Mesenteric fat pad (tissue), 1 donor: ENCODE results near the gene NUP62. TPM values are rescaled to one million over a fixed set of nuclear protein-coding genes. Genes with fewer than 3 reads are reported as not detected.
A peak's percentile ranks its signal among the peaks of the same experiment; 100 is the strongest.
"Not testable (repeated sequence)": the region's sequence is repeated elsewhere in the genome, so short reads cannot be mapped to it uniquely, and the experiment has no call there.

Experiments
- DNase-seq: peaks from one replicate; pipeline ENCODE4 v3.0.0-alpha.2; 2020; ENCODE audit warnings: low spot score
- long read RNA-seq: library from polyadenylated mRNA; unstranded; transcript quantifications from one replicate; pipeline ENCODE4 v2.0.0, GENCODE V29; 2020
- total RNA-seq: library from RNA; stranded (reverse); fragmentation: NEBNext Ultra II Directional; extraction: Animal tissue kit (Norgen Biotek cat#: 25700); gene quantifications from one replicate; pipeline ENCODE4 v1.2.1, GENCODE V29; 2021
- donor health status: DM: yes; HTN: yes; CAD: no.

Gene NUP62, protein sequence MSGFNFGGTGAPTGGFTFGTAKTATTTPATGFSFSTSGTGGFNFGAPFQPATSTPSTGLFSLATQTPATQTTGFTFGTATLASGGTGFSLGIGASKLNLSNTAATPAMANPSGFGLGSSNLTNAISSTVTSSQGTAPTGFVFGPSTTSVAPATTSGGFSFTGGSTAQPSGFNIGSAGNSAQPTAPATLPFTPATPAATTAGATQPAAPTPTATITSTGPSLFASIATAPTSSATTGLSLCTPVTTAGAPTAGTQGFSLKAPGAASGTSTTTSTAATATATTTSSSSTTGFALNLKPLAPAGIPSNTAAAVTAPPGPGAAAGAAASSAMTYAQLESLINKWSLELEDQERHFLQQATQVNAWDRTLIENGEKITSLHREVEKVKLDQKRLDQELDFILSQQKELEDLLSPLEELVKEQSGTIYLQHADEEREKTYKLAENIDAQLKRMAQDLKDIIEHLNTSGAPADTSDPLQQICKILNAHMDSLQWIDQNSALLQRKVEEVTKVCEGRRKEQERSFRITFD
- 34.5 TPM for total RNA-seq
- long read RNA-seq, transcript NUP62-202 (2 exons, 3,479 nt): major isoform, 51 of 155 reads
- long read RNA-seq, transcript NUP62-211 (3 exons, 2,053 nt): minor isoform, 15 of 155 reads
- long read RNA-seq, transcript NUP62-201 (3 exons, 2,870 nt): minor isoform, 36 of 155 reads
- long read RNA-seq, partial matches to known transcripts: 0 of 155 reads
- long read RNA-seq, other reads (novel, unspliced or antisense): 47 of 155 reads

DNA sequence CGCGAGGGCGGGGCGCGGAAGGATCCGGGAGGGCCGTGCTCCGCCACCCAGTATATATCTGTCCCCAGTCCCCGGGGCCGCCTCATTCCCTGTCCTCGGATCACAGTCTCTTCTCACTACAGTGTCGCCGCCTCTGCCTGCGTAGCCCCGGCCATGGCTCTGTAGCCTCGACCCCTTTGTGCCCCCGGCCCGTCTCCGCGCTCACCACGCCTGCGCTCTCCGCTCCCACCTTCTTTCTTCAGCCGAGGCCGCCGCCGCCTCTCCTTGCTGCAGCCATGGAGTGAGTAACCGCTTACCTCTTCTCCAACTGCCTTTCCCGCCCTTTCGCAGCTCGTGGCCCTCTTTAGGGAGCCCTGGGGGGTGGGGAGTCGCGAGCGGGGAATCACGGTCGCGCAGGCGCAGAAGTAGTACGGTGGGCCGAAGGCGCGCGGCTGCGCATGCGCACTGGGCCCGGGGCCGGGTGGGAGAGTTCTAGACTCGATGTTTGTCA, at the start of gene NUP62, which contains the start of gene ATF5:
Gene NUP62 (minus strand): TSS at position 384 of the 490 bp plus-strand sequence. CDS start 19,697 bp downstream, outside the sequence.
Gene ATF5 (plus strand): TSS at position 85 of the 490 bp plus-strand sequence. CDS start 1,646 bp downstream, outside the sequence.
- peak; percentile 98 for DNase-seq

DNA sequence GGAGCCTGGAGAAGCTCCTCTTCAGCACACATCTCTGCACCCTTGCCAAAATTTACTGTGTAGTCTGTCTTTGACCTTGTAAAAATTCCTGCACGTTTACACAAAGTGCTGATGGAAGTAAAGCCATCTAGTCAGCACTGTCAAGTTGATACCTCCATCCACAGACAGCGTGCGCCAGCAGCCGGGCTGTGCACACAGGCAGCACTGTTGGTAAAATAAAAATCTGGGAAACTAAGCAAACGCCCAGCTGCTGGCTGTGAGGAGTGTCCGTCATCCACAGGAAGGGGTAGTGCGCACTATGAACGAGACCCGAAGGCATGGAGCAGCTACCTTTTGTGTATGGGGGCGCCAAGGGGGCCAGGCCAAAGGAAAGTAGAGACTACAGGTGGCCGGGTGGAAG, 49.0 kb upstream of the NUP62 start:
- no peak for DNase-seq

DNA sequence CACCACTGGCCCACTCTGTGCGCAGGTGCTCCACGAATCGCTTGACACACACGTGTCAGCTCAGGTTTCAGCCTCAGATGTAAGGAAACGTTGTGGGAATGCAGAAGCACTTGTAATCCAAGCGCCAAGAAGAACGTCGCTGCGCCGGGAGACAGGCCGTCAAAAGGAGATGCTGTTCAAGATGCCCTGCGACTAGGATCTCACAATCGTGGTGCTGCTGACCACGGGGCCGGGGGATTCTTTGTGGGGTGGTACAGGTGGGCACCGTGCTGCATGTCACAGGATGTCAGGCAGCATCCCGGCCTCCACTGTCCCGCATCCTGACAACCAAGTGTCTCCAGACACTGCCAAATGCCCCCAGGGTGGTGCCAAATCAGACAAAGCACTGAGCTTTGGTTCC, 48.6 kb upstream of the NUP62 start:
- no peak for DNase-seq

DNA sequence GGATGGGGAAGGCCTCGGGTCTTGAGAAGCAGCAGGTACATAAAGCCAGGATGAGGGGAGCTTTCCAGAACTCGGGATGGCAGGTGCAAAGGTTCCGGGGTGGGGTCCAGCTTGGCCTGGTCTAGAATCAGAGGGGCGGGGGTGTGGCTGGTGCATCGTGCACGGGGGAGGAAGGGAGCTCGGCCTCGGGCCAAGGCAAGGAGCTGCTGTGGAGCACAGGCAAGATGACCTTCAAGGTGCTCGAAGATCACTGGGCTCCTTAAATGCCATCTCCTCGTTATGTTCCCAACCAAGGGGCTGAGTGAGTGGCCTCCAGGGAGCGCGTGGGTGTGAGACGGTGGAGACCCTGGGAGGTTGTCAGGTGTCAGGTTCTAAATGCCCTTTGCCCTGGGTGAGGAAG, 47.8 kb upstream of the NUP62 start:
- DNase-seq: no peak

DNA sequence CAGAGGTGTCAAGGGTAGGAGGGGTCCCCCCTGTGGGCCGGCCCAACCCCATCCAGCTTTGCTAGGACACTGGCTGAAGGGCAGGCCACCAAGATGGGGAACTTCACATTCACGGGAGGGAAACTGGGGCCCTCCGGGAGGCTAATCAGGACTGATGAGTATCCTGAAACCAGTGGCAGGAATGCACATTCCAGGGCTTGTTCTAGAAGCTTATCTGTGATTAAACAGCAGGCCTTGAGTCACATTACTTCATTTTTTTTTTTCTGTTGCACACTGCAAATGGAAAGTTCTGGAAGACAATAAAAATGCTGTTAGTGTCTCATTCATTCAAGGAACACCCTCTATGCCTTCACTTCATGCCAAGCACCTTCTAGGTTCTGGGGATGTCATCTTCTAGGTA, 47.2 kb upstream of the NUP62 start:
- DNase-seq: no peak

DNA sequence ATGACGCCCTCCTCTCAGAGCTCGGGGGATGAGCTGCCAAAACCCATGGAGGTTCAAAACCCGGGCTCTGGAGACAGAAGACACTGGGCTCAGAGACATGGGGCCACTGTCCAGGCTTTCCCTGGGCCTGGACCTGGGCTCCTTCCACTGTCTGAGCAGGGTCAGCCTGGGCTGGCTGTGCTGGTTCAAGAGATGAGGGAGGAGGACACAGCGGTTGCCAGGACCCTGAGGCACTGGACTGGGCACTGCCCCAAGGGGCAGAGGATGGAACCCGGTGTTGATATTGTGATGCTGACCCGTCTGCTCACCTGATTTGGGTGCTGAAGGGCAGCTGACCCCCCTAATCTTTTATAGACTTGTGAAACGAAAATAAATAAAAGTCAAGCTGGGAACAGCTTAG, 45.7 kb upstream of the NUP62 start:
- DNase-seq: no peak

DNA sequence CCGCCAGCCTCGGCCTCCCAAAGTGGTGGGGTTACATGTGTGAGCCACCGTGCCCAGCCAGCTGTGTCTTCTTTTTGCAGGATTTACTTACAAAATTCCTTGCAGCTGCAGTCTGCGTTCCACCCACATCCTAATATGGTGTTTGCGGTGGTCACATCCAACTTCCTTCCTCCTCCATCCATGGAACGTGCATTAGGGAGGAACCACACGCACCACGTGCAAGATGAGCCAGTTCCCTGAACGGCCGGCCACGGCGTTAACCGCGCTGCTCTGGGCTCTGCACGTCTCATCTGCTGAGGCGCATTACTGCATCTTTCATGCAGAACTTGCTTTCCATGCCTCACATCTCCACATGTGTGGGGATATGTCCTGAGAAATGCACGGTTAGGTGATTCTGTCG, 44.7 kb upstream of the NUP62 start:
- DNase-seq: no peak

DNA sequence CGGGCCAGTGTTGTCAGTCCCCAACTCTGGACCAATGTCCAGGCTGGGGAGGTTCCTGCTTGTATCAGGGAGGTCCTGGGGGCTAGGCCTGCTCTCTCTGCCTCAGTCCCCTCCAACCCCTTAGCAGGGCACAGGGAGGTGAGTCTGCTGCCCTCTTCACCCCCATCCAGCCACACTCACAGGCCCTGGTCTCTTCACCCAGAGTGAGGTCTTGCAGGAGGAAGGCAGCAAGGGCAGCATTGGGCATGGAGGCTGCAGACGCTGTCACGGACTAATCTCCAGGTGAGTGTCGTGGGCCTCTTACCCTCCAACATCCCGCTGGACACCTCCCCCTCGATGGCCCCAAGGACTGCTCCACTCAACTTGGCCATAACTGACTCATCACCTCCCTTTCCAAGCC, 43.5 kb upstream of the NUP62 start:
- DNase-seq: no peak

DNA sequence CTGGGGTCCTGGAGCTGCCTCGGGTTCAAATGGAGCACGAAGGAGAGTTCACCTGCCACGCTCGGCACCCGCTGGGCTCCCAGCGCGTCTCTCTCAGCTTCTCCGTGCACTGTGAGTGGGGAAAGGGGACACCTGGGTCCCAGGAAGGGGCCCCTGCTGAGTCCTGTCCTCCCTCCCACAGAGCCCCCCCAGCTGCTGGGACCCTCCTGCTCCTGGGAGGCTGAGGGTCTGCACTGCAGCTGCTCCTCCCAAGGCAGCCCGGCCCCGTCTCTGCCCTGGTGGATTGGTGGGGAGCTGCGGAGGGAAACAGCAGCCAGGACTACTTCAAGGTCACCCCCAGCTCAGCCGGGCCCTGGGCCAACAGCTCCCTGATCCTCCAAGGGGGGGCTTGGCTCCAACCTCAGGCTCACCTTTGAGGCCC, 42.7 kb upstream of the NUP62 start:
- DNase-seq: no peak

DNA sequence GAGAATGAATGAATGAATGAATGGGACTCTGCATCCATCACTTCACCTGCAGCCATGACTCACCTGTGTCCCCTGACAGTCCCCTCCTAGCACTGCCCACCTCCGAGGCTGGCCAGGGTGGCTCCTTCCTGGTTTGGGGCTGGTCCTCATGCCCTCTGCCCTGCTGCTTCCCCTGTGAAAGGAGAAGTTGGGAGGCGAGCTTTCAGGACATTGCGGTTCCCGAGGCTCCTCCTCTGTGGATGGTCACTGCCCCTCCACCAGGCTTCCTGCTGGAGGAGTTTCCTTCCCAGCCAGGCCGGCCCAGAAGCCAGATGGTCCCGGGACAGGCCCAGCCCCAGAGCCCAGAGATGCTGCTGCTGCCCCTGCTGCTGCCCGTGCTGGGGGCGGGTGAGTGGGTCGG, 40.1 kb upstream of the NUP62 start:
- DNase-seq: not testable (repeated sequence)

DNA sequence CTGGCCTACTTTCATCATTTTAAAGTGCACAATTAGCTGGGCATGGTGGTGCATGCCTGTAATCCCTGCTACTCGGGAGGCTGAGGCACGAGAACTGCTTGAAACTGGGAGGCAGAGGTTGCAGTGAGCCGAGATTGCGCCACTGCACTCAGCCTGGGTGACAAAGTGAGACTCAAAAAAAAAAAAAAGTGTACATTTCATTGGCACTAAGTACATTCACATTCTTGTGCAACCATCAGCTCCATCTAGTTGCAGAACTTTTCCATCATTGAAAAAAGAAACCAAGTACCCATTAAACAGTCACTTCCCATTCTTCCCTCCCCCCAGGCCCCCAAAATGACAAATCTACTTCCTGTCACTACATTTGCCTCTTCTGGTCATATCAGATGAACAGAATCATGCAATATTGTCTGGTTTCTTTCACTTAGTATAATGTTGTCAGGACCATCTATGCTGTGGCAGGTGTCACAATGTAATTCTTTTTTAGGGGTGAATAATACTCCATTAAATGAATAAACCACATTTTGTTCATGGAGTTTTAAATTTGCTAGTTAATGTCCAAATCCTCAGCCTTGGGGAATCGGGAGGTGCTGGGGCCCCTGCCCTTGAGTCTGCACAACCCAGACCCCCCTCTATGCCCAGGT, 39.1 kb upstream of the NUP62 start:
- no peak for DNase-seq

DNA sequence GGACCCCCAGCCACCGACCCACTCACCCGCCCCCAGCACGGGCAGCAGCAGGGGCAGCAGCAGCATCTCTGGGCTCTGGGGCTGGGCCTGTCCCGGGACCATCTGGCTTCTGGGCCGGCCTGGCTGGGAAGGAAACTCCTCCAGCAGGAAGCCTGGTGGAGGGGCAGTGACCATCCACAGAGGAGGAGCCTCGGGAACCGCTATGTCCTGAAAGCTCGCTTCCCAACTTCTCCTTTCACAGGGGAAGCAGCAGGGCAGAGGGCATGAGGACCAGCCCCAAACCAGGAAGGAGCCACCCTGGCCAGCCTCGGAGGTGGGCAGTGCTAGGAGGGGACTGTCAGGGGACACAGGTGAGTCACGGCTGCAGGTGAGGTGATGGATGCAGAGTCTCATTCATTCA, 31.7 kb upstream of the NUP62 start, which contains the start of gene SIGLEC11:
Gene SIGLEC11 (minus strand): TSS at position 193 of the 400 bp plus-strand sequence. CDS start 91 bp downstream, at position 102.
- DNase-seq: not testable (repeated sequence)

DNA sequence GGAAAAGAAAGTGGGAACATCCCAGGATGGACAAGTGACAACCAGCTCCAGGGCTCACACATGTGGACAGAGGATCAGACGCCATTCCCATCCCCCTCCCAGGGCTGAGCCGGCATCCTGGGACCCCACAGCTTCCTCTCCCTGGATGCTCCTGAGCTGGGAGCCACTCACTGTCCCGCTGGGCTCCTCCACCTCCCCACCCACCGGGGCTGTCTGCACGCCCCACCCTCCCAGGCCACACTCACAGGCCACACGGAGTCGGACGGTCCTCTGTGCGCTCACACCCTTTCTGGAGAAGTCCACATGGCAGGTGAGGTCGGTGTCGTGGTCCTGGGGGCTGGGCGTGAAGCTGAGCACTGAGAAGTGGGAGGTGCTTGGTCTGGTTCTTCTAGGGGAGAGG, 30.6 kb upstream of the NUP62 start:
- DNase-seq: not testable (repeated sequence)

DNA sequence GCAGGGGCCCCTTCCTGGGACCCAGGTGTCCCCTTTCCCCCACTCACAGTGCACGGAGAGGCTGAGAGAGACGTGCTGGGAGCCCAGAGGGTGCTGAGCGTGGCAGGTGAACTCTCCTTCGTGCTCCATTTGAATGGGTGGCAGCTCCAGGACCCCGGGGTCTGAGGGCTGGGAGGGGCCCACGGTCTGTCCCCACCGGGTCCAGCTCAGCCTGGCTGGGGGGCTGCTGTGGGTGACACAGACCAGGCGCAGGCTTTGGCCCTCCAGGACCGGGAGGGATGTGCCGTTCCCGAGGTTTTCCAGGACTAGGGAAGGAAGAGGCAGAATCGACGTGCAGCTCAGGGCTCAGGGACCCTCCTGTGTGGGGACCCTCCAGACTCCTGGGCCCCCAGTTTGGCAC, 29.3 kb upstream of the NUP62 start:
- DNase-seq: not testable (repeated sequence)

DNA sequence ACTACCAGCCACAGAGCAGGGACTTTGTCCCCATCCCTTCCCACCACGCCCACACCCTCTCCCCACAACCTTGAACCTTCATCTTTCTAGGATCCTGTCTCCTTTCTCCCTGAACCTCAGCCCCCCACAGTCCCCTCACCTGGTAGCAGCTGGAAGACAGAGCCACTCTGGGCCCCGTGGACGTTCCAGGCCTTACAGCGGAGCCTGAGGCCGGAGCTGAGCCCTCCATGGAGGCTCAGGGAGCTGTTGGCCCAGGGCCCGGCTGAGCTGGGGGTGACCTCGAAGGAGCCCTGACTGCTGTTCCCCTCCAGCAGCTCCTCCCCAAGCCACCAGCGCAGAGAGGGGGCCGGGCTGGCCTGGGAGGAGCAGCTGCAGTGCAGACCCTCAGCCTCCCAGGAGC, 28.8 kb upstream of the NUP62 start:
- DNase-seq: not testable (repeated sequence)

DNA sequence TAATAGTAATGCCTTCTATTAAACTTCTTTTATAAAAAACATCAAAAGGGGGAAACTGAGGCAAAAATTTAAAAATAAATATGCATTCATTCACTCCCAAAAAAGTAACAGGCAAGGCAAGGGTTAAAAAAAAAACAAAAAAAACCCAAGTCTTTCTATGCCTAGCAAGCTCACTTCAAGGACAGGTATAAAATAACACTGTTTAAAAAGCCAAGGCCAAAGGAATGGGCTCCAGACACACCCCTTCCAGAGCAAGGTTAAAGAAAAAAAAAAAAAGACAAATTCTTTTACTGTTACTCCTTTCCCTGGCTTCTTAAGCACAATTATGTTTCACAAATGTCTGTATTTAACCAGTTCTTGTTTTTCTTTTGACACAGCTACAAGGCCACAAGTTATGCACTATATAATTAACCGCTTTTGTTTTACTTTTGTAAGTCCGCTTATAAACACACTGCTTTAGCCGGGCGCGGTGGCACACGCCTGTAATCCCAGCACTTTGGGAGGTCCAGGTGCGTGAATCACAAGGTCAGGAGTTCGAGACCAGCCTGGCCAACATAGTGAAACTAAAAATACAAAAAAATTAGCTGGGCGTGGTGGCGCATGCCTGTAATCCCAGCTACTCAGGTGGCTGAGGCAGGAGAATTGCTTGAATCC, 28.1 kb upstream of the NUP62 start:
- no peak for DNase-seq

DNA sequence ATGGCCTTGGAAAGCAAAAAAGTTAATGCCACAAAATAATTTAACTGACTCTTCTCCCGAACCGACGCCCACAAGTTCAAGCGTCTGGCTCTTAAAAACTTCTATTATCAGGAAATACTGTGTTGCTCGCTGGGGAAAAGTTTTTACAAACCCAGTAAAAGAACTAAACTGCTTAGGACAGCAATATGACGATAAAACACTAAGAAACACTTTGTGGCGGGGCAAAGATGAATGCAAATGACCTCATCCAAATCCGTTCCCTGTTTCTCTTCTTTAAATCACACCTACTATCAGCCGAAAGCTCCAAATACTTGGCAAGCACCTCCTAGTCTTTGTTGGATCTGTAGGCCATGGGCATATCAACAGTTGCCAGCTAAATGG, 26.8 kb upstream of the NUP62 start:
- no peak for DNase-seq

DNA sequence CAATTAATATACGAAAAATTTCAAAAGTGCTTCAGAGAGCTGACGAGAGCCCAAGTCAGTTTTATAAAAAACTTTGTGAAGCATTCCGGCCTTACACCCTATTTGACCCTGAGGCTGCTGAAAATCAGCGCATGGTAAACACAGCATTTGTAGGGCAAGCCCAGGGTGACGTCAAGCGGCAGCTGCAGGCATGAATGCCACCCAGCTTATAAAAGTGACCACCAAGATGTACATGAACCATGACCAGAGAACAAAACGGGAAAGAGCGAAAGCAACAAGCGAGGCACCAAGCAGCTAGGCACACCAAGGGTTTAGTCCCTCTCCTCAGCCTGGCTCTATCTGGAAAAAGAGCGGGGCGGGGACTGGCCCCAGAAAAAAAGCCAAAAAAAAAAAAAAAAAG, 25.6 kb upstream of the NUP62 start:
- DNase-seq: no peak

DNA sequence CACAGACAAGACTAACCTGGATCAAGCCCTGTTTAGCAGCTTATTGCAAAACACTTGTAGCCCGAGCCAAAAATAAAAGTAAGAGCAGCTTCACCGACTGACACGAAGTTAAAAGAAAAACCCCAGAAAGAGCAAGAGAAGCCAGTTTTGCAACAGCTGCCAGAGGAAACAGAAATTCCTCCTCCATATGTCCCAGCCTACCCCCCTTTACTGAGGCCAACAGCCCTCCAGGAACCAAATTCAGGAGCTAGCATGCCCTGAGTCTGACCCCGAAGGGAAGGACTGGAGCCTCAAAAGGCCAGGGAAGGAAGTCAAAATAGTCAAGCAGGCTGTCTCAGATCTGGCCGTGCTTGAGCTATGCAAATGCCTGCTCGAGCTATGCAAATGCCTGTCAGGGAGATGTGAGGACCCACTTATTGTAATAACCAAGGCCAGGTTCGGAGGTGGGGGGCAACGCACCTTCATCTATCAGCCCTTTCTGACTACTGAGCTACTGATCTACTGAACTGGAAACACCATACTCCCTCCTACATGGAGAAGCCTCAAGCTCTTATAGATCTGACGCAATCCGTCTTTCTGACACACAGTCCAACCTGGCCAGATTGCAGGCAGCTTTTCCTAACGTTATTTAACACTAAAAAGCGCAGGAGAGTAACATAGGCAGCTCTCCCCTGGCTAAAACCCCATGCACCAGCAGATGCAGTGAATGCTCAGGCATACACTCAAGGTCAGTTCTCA, 25.0 kb upstream of the NUP62 start:
- no peak for DNase-seq

DNA sequence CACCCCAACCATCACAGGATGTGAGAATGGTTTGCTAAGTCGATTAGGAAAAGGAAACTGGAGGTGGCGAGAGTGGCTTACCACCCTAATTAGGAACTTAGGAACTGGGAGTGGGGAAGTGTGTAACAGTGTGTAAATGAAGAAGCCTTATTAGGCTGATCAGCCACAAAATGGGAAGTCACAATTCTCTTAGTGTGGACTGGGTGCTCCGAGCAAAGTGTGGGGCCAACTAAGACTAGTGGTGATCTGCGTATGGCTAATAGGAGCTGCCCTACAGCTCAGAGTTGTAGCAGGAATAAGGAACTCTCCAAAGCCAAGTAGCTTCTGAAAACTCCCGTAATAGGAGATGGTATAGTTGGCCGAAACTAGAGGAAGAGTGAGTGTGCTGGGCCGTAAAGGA, 24.1 kb upstream of the NUP62 start:
- DNase-seq: no peak
